GM18868 (cell line): ENCODE measurements around the gene CXADR.
A peak's percentile ranks its signal among the peaks of the same experiment; 100 is the strongest.
"Not testable (repeated sequence)": the region's sequence is repeated elsewhere in the genome, so short reads cannot be mapped to it uniquely, and the experiment has no call there.

Source experiments
- ATAC-seq: cut with Tn5 transposase; IDR thresholded peaks from one replicate; pipeline ENCODE4 v1.9.1; 2021; ENCODE audit warnings: mild to moderate bottlenecking, moderate library complexity; ENCODE audit not compliant: unreplicated experiment

The CXADR gene

DNA sequence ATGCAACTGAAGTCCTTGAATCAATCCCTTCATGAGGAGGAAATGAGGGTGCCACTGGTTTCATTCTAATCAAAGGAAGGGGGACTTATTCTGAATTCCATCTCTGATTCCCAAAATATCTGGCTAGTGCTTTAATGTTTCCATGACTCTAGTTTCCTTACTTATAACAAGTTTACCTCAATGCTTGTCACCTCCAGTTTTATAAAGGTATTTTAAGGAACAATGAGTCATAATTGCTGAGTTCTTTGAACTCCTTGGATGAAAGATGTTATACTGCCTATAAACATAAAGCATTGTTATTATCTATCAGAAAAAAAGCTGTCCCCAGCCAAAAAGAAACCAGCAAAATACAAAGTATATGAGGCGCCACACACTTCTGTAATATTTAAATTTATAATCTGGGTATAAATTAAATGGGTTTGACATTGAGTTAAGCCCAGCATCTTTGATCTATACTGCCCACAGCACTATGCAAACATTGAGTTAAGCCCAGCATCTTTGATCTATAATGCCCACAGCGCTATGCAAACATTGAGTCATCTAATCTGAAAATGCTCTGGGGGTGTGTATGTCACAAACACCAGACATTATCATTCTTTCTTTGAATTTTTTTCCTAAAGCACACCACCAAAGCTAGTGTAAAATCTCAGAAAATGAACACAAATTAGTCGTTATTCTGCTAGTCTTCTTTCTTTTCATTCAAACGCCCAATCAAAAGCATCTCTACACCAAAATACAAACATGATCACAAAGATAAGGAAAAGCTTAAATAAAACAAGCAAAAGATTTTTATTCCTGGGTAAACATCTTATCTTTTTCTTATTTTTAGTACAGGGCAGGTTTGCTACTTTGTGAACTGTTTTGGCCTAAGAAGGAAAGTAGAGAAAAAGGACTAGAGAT is 11.5 kb upstream of the CXADR start:
- no peak for ATAC-seq

DNA sequence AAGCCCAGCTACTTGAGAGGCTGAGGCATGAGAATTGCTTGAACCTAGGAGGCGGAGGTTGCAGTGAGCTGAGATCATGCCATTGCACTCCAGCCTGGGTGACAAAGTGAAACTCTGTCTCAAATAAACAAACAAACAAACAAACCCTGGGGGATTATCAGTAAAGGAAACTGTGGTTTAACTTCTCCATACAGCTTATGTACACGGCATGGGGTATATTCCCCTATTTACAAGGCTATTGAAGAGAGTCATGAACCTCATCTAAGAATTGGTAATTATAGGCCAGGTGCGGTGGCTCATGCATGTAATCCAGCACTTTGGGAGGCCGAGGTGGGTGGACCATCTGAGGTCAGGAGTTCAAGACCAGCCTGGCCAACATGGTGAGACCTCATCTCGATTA is 9.9 kb upstream of the CXADR start:
- ATAC-seq = not testable (repeated sequence)

DNA sequence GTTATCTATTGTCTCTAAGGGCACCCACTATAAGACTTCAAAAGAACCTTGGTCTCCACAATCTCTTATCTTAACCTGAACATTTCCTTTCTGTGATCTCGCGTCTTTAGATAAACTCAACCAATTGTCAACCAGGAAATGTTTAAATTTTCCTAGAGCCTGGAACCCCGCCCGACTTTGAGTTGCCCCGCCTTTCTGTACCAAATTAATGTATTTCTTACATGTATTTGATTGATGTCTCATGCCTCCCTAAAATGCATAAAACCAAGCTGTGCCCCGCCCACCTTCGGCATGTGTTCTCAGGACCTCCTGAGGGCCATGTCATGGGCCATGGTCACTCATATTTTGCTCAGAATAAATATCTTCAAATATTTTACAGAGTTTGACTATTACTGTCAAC is 5.9 kb upstream of the CXADR start:
- no peak for ATAC-seq

DNA sequence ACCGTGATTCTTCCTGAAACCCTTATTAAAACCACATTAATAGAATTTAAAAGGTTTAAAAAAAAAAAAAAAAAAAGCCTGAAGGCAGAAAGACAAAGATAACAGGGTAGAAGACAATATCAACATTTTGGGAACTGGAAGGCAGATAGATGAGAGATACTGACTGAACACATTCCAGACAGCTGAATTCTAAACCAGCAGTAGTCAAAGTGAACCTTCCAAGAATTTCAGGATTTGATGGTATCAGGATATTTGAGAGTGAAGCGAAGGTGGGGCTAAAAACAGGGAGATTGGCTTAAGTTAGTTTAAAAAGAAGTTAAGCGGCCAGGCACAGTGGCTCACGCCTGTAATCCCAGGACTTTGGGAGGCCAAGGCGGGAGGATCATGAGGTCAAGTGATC is 5.3 kb upstream of the CXADR start:
- ATAC-seq = no peak

DNA sequence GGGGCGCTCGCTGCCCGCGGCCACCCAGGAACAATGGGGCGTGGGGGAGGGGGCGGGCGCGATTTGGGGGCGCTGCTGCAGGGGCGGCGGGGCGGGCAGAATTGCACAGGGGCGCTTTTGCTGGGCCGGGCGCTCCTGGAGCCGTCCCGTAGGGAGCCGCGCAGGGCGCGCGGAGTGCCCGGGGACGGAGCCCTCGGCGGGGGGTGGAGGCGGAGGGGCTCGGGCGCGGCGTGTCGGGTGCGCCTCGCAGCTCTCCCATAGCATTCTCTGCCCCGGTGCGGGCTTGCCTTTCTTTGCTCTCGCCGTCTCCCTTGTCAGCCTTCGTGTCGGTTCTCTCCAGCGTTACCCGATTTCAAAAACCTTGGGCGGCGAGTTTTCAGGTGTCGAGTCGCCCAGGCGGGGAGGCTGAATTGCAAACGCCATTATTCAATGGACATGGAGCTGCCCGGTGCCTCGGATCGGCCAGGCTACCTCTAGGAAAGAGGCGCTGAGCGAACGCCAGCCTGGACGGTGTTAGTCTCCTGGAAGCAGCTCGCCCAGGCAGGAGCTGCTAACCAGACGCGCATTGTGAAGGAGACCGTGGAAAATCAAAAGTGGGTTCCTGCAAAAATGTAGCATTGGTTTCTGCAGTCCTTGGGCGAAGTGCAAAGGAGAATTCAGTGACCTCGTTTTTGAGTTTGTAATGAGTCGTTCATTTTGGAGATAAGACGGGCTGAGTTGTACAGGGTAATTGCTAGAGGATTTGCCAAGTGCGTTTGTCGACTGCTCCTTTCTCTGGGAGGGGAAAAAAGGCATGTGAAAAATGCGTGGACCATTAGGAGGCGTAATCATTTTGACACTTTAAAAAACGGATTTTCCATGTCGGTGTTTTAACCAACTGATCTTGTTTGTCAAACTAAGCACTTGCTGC is 626 bp downstream of the CXADR start:
- peak; percentile 30 for ATAC-seq

DNA sequence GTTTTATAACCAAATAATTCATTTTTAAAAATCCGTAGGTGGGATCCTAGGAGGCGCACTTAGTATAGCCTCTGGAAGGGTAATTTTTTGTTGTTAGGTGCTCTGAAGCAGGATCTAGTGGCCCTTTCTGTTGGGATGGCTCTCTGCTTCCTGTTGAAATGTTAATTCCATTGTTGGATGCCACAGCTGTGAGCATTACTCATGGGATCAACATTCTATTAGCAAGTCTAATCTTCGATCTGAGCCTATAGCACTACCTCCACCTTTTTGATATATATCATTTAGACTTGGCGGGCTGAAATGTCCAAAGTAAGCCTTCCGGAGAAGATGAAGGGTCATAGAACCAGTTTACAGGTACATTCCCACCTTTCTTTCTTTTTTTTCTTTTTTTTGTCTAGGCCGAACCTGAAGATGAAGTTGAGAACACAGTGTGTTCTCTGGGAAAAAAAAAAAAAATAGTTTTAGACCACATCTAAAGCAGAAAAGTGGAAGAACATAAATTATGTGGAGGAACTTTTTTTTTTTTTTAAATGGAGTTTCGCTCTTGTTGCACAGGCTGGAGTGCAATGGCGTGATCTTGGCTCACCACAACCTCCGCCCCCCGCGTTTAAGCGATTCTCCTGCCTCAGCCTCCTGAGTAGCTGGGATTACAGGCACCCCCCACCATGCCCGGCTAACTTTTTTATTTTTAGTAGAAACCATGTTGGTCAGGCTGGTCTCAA is 1.4 kb downstream of the CXADR start:
- no peak for ATAC-seq

DNA sequence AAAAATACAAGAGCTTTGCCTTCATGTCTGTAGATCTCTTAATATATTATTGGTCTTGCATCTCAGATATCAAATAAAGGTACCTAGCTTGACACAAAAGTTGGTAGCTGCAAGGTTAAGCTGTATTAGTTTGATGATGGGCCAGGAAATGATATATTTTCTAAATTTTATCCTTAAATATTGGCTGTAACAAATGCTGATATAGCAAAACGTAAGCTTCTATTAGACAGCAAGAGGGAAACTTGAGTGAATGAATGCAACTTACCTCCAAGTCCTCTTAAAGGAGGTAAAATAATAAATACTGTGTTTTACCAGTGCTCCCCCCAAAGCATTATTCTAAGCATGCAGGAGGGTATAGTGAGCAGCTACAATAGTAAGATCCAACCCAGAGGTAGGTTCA is 4.2 kb downstream of the CXADR start:
- not testable (repeated sequence) for ATAC-seq

DNA sequence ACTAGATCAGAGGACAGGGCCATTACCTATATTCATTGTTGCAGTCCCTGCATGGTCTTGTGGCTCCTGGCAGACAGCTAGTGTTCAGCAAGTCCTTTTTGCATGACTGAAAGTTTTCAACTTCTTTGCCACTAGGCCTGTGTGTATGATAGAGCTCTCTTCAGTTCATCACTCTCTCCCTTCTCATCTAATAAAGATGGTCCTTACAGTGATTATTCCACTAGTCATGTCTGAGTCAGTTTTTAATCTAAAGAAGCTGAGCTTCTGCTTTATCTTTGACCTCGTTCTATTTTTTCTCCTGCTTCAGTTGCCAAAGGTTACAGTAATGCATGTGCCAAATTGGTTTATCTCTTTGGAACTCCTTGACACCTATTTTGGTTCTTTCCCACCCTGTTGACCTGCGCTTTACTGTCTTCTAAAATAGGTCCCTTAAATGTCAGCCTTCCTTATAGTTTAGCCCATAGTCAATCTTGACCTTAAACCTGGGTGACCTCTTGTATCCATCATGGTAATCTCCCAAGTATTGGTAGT is 6.4 kb downstream of the CXADR start:
- no peak for ATAC-seq

DNA sequence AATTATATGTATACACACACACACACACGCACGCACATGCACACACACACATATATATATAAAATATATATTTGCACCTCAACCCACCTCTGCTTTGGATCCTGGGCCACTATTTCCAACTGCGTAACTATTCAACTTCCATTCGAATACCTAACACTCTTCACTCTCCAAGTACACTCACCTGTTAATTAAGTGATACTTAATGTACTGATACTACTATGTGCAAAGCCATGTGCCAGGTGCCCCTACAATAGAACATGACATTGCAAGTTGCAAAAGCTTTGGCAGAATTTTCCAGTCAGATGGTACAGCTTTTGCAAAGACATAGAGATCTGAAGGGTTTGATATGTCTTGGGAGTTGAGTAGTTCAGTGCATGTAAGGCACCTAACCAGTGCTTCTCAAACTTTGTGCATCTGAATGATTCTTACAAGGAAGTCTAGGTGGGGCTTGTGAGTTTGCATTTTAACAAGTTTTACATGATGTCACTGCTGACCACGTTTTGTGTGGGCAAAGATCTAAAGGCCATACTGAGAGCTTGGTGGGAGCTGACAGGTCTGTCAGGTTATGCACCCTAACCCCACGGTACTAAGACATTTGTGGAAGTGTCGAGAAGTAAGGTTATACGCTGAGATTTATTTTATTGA is 7.2 kb downstream of the CXADR start:
- ATAC-seq = no peak

DNA sequence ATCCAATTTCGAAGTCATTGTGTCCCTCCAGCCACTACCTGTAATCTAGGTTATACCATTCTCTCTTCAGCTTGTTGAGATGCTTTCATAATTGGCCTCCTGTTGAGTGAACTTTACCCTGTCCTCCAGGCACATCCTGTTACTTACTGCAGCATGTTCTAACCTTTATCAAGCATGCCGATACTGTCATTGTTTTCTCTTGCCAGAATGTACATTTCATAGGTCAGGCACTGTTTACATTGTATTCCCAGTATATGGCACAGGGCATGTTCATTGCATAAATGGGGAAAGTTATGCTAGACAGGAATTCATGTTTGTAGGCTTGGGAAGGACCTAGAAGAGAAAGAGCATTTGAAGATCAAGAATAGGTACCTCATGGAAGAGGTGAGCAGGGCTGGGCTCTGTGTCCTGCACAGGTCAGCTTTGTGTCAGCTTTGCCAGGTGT is 10.2 kb downstream of the CXADR start:
- no peak for ATAC-seq

DNA sequence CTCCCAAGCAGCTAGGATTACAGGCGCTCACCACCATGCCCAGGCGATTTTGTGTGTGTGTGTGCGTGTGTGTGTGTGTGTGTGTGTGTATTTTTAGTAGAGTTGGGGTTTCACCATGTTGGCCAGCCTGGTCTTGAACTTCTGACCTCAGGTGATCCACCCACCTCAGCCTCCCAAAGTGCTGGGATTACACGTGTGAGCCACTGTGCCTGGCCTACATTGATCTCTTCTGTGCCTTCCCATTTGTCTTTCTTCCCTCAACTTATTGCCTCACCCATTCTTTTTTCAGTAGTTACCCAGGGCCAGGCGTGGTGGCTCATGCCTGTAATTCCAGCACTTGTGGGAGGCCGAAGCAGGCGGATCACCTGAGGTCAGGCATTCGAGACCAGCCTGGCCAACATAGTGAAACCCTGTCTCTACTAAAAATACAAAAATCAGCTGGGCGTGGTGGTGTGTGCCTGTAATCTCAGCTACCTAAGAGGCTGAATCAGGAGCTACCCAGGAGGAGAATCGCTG is 11.2 kb downstream of the CXADR start:
- ATAC-seq = not testable (repeated sequence)

DNA sequence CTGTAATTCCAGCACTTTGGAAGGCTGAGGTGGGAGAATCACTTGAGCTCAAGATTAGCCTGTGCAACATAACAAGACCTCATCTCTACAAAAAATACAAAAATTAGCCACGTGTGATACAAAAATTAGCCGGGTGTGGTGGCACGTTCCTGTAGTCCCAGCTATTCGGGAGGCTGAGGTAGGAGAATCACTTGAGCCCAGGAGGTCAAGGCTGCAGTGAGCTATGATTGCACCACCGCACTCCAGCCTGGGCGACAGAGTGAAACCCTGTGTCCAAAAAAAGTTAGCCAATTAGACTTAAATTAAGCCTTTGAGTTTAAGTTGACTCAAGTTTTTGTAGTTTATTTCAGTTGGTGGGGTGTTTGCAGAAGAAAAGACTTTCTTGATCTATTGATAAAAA is 11.8 kb downstream of the CXADR start:
- ATAC-seq = no peak

DNA sequence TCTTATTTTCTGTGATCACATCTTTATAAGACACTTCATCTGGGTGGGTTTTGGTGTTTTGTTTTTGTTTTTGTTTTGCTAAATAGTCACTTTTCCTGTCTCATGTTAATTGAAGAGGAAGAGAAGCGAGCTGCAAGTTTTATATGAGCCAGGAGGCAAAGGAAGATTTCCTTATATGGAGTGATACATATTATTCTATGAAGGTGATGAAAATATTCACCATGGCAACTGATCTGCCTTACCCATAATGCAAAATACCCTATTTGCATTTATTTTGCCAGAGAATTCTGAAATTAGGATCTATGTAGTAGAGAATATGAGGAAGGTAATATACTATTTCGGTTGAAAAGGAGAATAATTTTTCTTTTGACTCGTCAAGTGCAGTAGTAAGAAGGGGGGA is 13.9 kb downstream of the CXADR start:
- ATAC-seq = no peak

DNA sequence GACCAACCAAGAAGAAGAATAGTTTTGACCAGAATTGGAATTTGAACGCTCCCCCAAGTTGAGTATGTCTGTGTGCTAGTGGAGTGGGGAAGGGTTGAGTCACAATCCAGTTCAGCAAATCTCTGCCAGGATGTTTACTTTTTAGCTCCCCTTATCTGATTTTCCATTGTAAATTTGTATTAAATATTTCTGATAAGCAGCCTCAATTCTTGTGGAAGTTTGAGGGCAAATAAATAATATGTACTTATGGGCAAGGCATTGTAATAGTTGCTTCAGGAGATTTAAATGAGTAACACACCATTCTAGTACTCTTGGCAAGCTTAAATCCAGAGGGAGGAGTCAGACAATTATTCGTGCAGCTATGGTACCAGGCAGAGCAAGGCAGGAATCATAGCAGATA is 14.4 kb downstream of the CXADR start:
- no peak for ATAC-seq

DNA sequence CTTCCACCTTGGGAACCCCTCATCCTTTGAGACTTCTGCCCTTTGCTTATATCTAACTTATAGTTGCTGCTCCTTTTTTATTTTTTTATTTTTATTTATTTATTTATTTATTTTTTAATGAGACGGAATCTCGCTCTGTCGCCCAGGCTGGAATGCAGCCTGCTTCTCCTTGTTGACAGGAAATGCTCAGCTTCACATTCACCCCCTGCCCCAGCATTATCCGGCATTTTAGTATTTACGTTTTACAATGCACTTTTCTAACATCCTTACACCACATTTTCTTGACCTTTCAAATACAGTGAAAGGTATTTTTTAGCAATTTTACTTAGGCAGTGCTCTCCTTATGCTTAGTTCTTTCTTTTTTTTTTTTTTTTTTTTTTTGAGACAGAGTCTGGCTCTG is 14.9 kb downstream of the CXADR start:
- ATAC-seq = no peak

DNA sequence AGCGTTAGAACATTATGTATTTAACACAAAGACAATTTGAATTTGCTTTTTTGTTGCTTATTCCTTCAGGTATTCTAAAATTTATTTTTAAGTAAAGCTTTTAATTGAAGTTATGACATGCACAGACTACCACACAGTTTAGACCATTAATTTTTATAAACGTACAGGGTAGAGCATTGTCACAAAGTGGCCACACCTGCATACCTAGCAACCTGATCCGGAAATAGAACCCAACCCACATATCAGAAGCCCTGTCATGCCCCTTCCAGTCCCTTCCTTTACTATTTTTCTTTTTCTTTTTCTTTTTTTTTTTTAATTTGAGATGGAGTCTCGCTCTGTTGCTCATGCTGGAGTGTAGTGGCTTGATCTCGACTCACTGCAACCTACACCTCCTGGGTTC is 16.8 kb downstream of the CXADR start:
- no peak for ATAC-seq

DNA sequence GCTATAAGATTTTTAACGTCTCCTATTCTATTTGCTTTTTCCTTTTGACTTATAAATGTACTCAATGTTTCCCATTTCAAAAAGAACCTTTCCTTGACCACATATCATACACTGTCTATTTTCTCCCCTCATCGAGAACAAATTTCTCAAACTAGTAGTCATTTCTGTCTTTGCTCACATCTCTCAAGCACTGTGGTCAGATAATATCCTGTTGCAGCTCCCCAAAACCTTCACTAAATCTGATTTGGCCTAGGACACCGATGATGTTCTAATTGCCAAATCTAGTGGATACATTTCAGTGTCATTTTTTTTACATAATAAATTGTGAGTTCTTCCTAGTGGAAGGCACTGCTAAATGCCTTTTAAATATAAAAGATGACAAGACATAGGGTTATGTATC is 19.4 kb downstream of the CXADR start:
- no peak for ATAC-seq

DNA sequence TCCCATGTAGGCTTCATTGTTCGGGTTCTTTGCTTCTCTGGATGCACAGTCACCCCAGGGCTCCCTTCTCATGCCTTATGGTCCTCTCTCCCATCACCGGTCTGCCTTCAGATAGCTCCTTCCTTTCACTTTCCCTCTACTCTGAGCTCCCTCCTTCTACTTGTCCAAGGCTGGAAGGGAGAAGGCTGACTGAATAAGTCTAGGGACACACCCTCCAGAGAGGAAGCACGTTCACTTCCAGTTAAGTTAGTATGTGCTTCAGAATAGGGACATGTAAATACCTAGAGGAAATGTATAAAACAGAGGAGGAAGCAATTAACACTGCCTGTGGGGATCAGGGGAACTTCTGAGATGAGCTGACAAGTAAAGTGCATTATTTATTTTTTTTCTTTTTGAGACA is 23.5 kb downstream of the CXADR start:
- ATAC-seq = no peak

DNA sequence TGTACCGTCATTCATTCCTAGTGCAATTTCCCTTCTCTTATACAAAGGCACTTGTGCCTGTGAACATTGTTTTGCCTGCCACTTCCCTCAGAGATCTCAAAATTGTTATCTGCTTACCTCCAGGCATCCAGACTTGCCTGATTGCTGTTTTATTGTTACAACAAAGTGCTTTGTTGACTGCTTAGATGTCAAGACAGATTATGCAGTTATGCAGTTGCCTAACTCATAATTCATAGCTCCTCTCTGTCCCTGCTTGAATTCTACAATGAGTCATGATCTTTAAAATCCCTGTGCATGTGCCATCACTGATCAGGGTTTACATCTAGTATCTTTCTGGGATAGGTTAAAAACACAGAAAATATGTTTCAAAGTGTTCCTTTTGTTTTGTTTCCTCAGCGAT is 24.5 kb downstream of the CXADR start:
- ATAC-seq = no peak

DNA sequence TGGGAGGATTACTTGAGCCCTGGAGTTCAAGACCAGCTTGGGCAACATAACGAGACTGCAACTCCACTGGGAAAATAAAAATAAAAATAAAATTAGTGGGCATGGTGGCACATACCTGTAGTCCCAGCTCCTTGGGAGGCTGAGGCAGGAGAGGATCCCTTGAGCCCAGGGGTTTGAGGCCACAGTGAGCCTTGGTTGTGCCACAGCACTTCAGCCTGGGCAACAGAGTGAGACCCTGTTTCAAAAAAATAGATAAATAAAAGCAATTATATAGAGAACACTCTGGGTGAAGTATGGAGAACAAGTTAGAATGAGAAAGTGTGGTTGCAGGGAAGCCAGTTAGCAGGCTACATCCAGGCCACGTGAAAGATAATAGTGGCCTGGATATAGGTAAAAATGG is 25.7 kb downstream of the CXADR start:
- no peak for ATAC-seq
